B cell (primary cell): ENCODE results near the gene TLK1. TPM values are rescaled to one million over a fixed set of nuclear protein-coding genes. Genes with fewer than 3 reads are reported as not detected.

ENCODE experiments used
- ATAC-seq: fragments of 200-7000 bp; cut with Tn5 transposase; one replicate; pipeline ENCODE4 v1.10.0; 2021; ENCODE audit warnings: low read depth, mild to moderate bottlenecking, moderate number of reproducible peaks, moderate library complexity
- CTCF ChIA-PET: fragments of 350-600 bp; sonication (Branson Sonifier 250); formaldehyde crosslinking; loops from one replicate; lab custom pipeline; 2021; ENCODE audit warnings: antibody characterized with exemption, inconsistent platforms; lab: Charles Lee
- POLR2A ChIA-PET: fragments of 350-600 bp; sonication (Branson Sonifier 250); formaldehyde crosslinking; loops from one replicate; lab custom pipeline; 2021; ENCODE audit warnings: antibody characterized with exemption; lab: Charles Lee
- DNase-seq: peaks from one replicate; pipeline ENCODE4 v3.0.0; 2013
- H2AFZ ChIP-seq: 2 replicates; pipeline ENCODE4 v1.6.1; 2012; ENCODE audit warnings: mild to moderate bottlenecking, low read depth, low read length; ENCODE audit not compliant: insufficient read depth, poor library complexity, severe bottlenecking
- H3K27ac ChIP-seq, 2 donors: 1 replicate in 1 of 2; 2 replicates in 1 of 2; pipeline ENCODE4 v1.5.1; 2012 to 2013; ENCODE audit warnings: low read length in 2 of 2, mild to moderate bottlenecking in 2 of 2, moderate library complexity in 1 of 2
- H3K27me3 ChIP-seq, 4 experiments: fragments of 200-600 bp in 1 of 4; sonication (generic) in 1 of 4; replicated peaks in 1 of 4; 1 replicate in 2 of 4; 2 replicates in 2 of 4; pipeline versions ENCODE4 v1.6.1 to v1.7.0; 2013 to 2016; ENCODE audit warnings: low read length in 3 of 4, mild to moderate bottlenecking in 2 of 4, mixed read lengths in 1 of 4, moderate library complexity in 1 of 4; ENCODE audit not compliant: insufficient read depth in 4 of 4, control insufficient read depth in 3 of 4; ENCODE audit errors: control extremely low read depth in 1 of 4
- H3K36me3 ChIP-seq, 2 experiments: replicated peaks in 1 of 2; 1 replicate in 1 of 2; 2 replicates in 1 of 2; pipeline versions ENCODE4 v1.6.1 to v1.7.1; 2013; ENCODE audit warnings: low read length in 1 of 2; ENCODE audit not compliant: insufficient read depth in 2 of 2, control insufficient read depth in 1 of 2; ENCODE audit errors: control extremely low read depth in 1 of 2, extremely low read depth in 1 of 2
- H3K4me1 ChIP-seq, 2 donors: fragments of 200-600 bp in 1 of 2; sonication (generic) in 1 of 2; 1 replicate in 1 of 2; 2 replicates in 1 of 2; pipeline versions ENCODE4 v1.5.1 to v1.6.1; 2013 to 2017; ENCODE audit warnings: low read length in 2 of 2; ENCODE audit not compliant: control insufficient read depth in 2 of 2, insufficient read depth in 2 of 2
- H3K4me2 ChIP-seq: replicated peaks from 2 replicates; pipeline ENCODE3; 2012; ENCODE audit warnings: mild to moderate bottlenecking, low read depth, low read length; ENCODE audit not compliant: poor library complexity, severe bottlenecking
- H3K4me3 ChIP-seq, 5 experiments: fragments of 200-600 bp in 1 of 5; sonication (generic) in 1 of 5; 1 replicate in 3 of 5; 2 replicates in 2 of 5; pipeline versions ENCODE4 v1.5.1 to v1.7.0; 2011 to 2016; ENCODE audit warnings: low read length in 4 of 5, mild to moderate bottlenecking in 4 of 5, low read depth in 2 of 5, control low read depth in 1 of 5, moderate library complexity in 1 of 5; ENCODE audit not compliant: insufficient read depth in 1 of 5; ENCODE audit errors: control extremely low read depth in 1 of 5, extremely low read depth in 1 of 5
- H3K79me2 ChIP-seq: fragments of 200-600 bp; sonication (generic); one replicate; pipeline ENCODE4 v1.6.0; 2016; ENCODE audit warnings: low read length; ENCODE audit not compliant: control insufficient read depth, insufficient read depth
- H3K9ac ChIP-seq: fragments of 200-600 bp; sonication (generic); 2 replicates; pipeline ENCODE4 v1.6.1; 2017; ENCODE audit warnings: mild to moderate bottlenecking, low read length, moderate library complexity
- H3K9me3 ChIP-seq, 3 donors: one replicate each; pipeline versions ENCODE4 v1.6.1 to v1.7.1; 2013; ENCODE audit warnings: low read length in 2 of 3; ENCODE audit not compliant: control insufficient read depth in 2 of 3, insufficient read depth in 1 of 3; ENCODE audit errors: control extremely low read depth in 1 of 3
- H4K20me1 ChIP-seq: 2 replicates; pipeline ENCODE4 v1.6.0; 2012; ENCODE audit warnings: mild to moderate bottlenecking, low read length; ENCODE audit not compliant: insufficient read depth, control insufficient read depth, poor library complexity, severe bottlenecking
- H3K27ac Mint-ChIP-seq: one replicate; pipeline ENCODE4 v1.8.0; 2021; ENCODE audit warnings: mixed read lengths
- H3K27me3 Mint-ChIP-seq: one replicate; pipeline ENCODE4 v1.8.0; 2021; ENCODE audit warnings: mixed read lengths
- H3K4me1 Mint-ChIP-seq: one replicate; pipeline ENCODE4 v1.8.0; 2021; ENCODE audit warnings: mixed read lengths
- H3K4me3 Mint-ChIP-seq: one replicate; pipeline ENCODE4 v1.8.0; 2021; ENCODE audit warnings: mixed read lengths
- H3K9me3 Mint-ChIP-seq: one replicate; pipeline ENCODE4 v1.8.0; 2022; ENCODE audit warnings: mixed read lengths; ENCODE audit not compliant: insufficient read depth
- EZH2 ChIP-seq: IDR thresholded peaks from 2 replicates; pipeline ENCODE4 v1.6.1; 2012; ENCODE audit warnings: borderline replicate concordance, low read depth, mild to moderate bottlenecking, moderate library complexity, low read length; ENCODE audit not compliant: insufficient read depth, poor library complexity, severe bottlenecking
- WGBS: methylation state at CpG from one replicate; pipeline ENCODE4 v1.1.5; 2013; ENCODE audit warnings: missing lambda C conversion rate; ENCODE audit not compliant: insufficient coverage; 5-methylcytosine and 5-hydroxymethylcytosine counted together
- intact Hi-C: fragments of 100-400 bp; cut with micrococcal nuclease; formaldehyde crosslinking; loops from one replicate; pipeline ENCODE4 v1.10.0; 2022
- polyA plus RNA-seq: library from polyadenylated mRNA; depleted of rRNA; stranded (reverse); fragments of >200 nt; gene quantifications from 2 replicates; pipeline ENCODE4 v1.2.3, GENCODE V29; 2012
- total RNA-seq, 2 donors: library from RNA; stranded (reverse); fragments of 120-200 nt in 1 of 2; gene quantifications; 1 replicate in 1 of 2; 2 replicates in 1 of 2; pipeline versions ENCODE4 v1.2.3 to v1.2.4, GENCODE V29; 2013 to 2022
- TF ChIP-seq, protein P1 (sequence below): fragments of 200-600 bp; IDR thresholded peaks from one replicate; pipeline ENCODE4 v1.8.0; 2022; ENCODE audit warnings: antibody characterized with exemption, mild to moderate bottlenecking

Gene TLK1
- total and polyA plus RNA-seq, 2 donors (not counting 1 experiment from before 2014, with no cell fraction given): 13.8 to 186 TPM

DNA sequence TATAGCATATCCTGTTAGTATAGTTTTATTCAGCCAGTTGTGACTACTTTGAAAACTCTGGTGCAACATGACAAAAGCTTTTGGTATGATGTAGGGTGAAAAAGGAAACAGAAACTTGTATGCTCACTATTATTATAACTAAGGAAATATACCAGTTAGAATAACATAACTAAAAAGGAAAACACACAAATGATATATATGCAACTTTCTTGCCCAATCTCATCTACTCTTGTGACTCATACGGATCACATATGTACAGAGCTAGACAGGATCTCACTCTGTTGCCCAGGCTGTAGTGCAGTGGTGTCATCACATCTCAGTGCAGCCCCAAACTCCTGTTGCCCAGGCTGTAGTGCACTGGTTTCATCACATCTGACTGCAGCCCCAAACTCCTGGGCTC lies 12.4 kb upstream of the TLK1 start:
- WGBS: 100% methylated on average over 1 of the region's 1 CpG
- no peaks in the 10 kb centered on the region for H3K4me1 Mint-ChIP-seq
- H3K27ac ChIP-seq: no peak overlapping the region
- TF ChIP-seq, protein P1, sequence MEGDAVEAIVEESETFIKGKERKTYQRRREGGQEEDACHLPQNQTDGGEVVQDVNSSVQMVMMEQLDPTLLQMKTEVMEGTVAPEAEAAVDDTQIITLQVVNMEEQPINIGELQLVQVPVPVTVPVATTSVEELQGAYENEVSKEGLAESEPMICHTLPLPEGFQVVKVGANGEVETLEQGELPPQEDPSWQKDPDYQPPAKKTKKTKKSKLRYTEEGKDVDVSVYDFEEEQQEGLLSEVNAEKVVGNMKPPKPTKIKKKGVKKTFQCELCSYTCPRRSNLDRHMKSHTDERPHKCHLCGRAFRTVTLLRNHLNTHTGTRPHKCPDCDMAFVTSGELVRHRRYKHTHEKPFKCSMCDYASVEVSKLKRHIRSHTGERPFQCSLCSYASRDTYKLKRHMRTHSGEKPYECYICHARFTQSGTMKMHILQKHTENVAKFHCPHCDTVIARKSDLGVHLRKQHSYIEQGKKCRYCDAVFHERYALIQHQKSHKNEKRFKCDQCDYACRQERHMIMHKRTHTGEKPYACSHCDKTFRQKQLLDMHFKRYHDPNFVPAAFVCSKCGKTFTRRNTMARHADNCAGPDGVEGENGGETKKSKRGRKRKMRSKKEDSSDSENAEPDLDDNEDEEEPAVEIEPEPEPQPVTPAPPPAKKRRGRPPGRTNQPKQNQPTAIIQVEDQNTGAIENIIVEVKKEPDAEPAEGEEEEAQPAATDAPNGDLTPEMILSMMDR: no peak
- TF ChIP-seq EZH2: no peak
- no peaks in the 10 kb centered on the region for H3K9me3 Mint-ChIP-seq
- H3K4me3 ChIP-seq: no peak overlapping the region
- H2AFZ ChIP-seq: no peak overlapping the region
- no peak overlapping the region for H3K4me3 Mint-ChIP-seq
- no peaks in the 10 kb centered on the region for H4K20me1 ChIP-seq
- no peaks in the 10 kb centered on the region for H3K79me2 ChIP-seq
- ChIA-PET CTCF (no interaction called here), POLR2A (no interaction called here)
- H3K27ac Mint-ChIP-seq: no peak overlapping the region
- ATAC-seq: no peak
- no peaks in the 10 kb centered on the region for H3K9me3 ChIP-seq
- H3K27me3 ChIP-seq: no peaks in the 10 kb centered on the region
- no peaks in the 10 kb centered on the region for H3K4me1 ChIP-seq
- no peak for DNase-seq
- no peaks in the 10 kb centered on the region for H3K36me3 ChIP-seq
- H3K4me2 ChIP-seq: no peak overlapping the region
- intact Hi-C loops: no loop called here
- no peak overlapping the region for H3K9ac ChIP-seq
- H3K27me3 Mint-ChIP-seq: no peaks in the 10 kb centered on the region

DNA sequence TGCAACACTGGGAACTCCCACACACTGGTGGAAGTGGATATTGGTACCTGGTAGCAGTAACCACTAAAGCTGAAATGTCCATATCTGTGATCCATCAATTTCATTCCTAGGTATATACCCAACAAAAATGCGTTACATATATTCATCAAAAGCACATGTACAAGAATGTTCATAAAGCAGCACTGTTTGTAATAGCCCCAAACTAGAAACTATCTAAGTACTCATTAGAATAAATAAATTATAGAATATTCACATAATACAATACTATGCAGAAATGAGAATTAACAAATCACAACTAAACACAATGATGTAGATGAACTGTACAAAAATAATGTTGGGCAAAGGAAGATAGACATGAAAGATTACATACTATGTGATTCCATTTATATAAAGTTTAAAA lies 11.1 kb upstream of the TLK1 start:
- H2AFZ ChIP-seq: no peak overlapping the region
- no peaks in the 10 kb centered on the region for H3K27me3 ChIP-seq
- H3K79me2 ChIP-seq: no peaks in the 10 kb centered on the region
- H3K27me3 Mint-ChIP-seq: no peaks in the 10 kb centered on the region
- no peak overlapping the region for H3K27ac Mint-ChIP-seq
- WGBS: no CpG with 5 or more reads among the region's 1 CpG
- no peaks in the 10 kb centered on the region for H3K4me1 Mint-ChIP-seq
- H3K4me2 ChIP-seq: no peak overlapping the region
- H3K4me3 ChIP-seq: no peak overlapping the region
- H4K20me1 ChIP-seq: no peaks in the 10 kb centered on the region
- ATAC-seq (no peak), DNase-seq (no peak)
- no peaks in the 10 kb centered on the region for H3K36me3 ChIP-seq
- H3K9ac ChIP-seq: no peak overlapping the region
- TF ChIP-seq EZH2: no peak
- TF ChIP-seq, protein P1: no peak
- intact Hi-C loops: no loop called here
- ChIA-PET POLR2A (no interaction called here), CTCF (no interaction called here)
- H3K9me3 Mint-ChIP-seq: no peaks in the 10 kb centered on the region
- H3K27ac ChIP-seq: no peak overlapping the region
- no peak overlapping the region for H3K4me3 Mint-ChIP-seq
- no peaks in the 10 kb centered on the region for H3K9me3 ChIP-seq
- H3K4me1 ChIP-seq: no peaks in the 10 kb centered on the region
